IMR-90 (cell line): ENCODE measurements around the gene AKT3. TPM values are rescaled to one million over a fixed set of nuclear protein-coding genes. Genes with fewer than 3 reads are reported as not detected.

Experiments
- ATAC-seq: fragments of 200-7000 bp; cut with Tn5 transposase; 2 replicates; pipeline ENCODE4 v1.9.1; 2020; ENCODE audit warnings: low read depth, mild to moderate bottlenecking, moderate library complexity
- BruUV-seq: library from RNA; stranded (reverse); fragments of 400-500 nt; replicated peaks from 2 replicates; lab custom pipeline; 2021; lab: Mats Ljungman, UMichigan
- CTCF ChIA-PET: fragments of 300-600 bp; formaldehyde crosslinking; extraction: SDS; loops from one replicate; lab custom pipeline; 2021; ENCODE audit warnings: antibody characterized with exemption; lab: Yijun Ruan, JAX
- POLR2A ChIA-PET: fragments of 300-600 bp; sonication (Branson Sonifier 250); formaldehyde crosslinking; loops from one replicate; lab custom pipeline; 2022; ENCODE audit warnings: antibody characterized with exemption; ENCODE audit not compliant: unreplicated experiment; lab: Charles Lee
- DNase-seq: peaks from one replicate; pipeline ENCODE4 v3.0.0; 2013
- H2AFZ ChIP-seq: replicated peaks from 2 replicates; pipeline ENCODE3; 2013; ENCODE audit warnings: low read length, mild to moderate bottlenecking; ENCODE audit not compliant: poor library complexity
- H2AK5ac ChIP-seq: 2 replicates; pipeline ENCODE4 v1.6.1; 2013; ENCODE audit warnings: low read depth, low read length, inconsistent platforms
- H2AK9ac ChIP-seq: replicated peaks from 2 replicates; pipeline ENCODE3; 2013; ENCODE audit warnings: mild to moderate bottlenecking, low read depth, low read length, moderate library complexity; ENCODE audit not compliant: poor library complexity
- H2BK120ac ChIP-seq: 2 replicates; pipeline ENCODE4 v1.6.1; 2013; ENCODE audit warnings: low read depth, low read length, inconsistent platforms
- H2BK15ac ChIP-seq: 3 replicates; pipeline ENCODE4 v1.6.1; 2013; ENCODE audit warnings: low read depth, low read length, inconsistent platforms
- H2BK20ac ChIP-seq: 2 replicates; pipeline ENCODE4 v1.6.1; 2013; ENCODE audit warnings: low read depth, mild to moderate bottlenecking, inconsistent platforms, low read length, moderate library complexity
- H2BK5ac ChIP-seq: 2 replicates; pipeline ENCODE4 v1.6.1; 2013; ENCODE audit warnings: mild to moderate bottlenecking, low read depth, low read length, inconsistent platforms; ENCODE audit not compliant: poor library complexity, severe bottlenecking
- H3K14ac ChIP-seq: replicated peaks from 2 replicates; pipeline ENCODE4 v1.6.1; 2013; ENCODE audit warnings: low read depth, low read length, inconsistent platforms
- H3K18ac ChIP-seq: 2 replicates; pipeline ENCODE4 v1.6.1; 2013; ENCODE audit warnings: low read depth, low read length, control low read depth
- H3K23ac ChIP-seq: 2 replicates; pipeline ENCODE4 v1.6.1; 2013; ENCODE audit warnings: low read depth, low read length, inconsistent platforms
- H3K27ac ChIP-seq: 2 replicates; pipeline ENCODE4 v1.5.1; 2013; ENCODE audit warnings: mild to moderate bottlenecking, control low read depth, low read length; ENCODE audit not compliant: insufficient read depth
- H3K27me3 ChIP-seq: 2 replicates; pipeline ENCODE4 v1.6.1; 2013; ENCODE audit warnings: low read length; ENCODE audit not compliant: control insufficient read depth, insufficient read depth
- H3K36me3 ChIP-seq: 2 replicates; pipeline ENCODE4 v1.6.1; 2013; ENCODE audit warnings: low read length, mixed read lengths; ENCODE audit not compliant: control insufficient read depth, insufficient read depth
- H3K4ac ChIP-seq: 2 replicates; pipeline ENCODE4 v1.6.1; 2013; ENCODE audit warnings: low read depth, low read length, inconsistent platforms
- H3K4me1 ChIP-seq: 2 replicates; pipeline ENCODE4 v1.6.1; 2013; ENCODE audit warnings: low read length, mixed read lengths; ENCODE audit not compliant: control insufficient read depth, insufficient read depth
- H3K4me2 ChIP-seq: 2 replicates; pipeline ENCODE4 v1.6.1; 2013; ENCODE audit warnings: low read depth, mild to moderate bottlenecking, control low read depth, low read length, moderate library complexity
- H3K4me3 ChIP-seq: 2 replicates; pipeline ENCODE4 v1.5.1; 2013; ENCODE audit warnings: low read depth, mild to moderate bottlenecking, control low read depth, low read length, moderate library complexity; ENCODE audit not compliant: insufficient read depth
- H3K56ac ChIP-seq: 2 replicates; pipeline ENCODE4 v1.6.1; 2013; ENCODE audit warnings: low read length, inconsistent platforms; ENCODE audit not compliant: insufficient read depth; ENCODE audit errors: extremely low read depth
- H3K79me1 ChIP-seq, 2 experiments: 2 replicates each; pipeline ENCODE4 v1.6.1; 2013; ENCODE audit warnings: low read length in 2 of 2, inconsistent platforms in 1 of 2, low read depth in 1 of 2
- H3K9ac ChIP-seq: 2 replicates; pipeline ENCODE4 v1.6.1; 2013; ENCODE audit warnings: low read depth, low read length, control low read depth
- H3K9me1 ChIP-seq: 2 replicates; pipeline ENCODE4 v1.6.1; 2013; ENCODE audit warnings: low read length, inconsistent platforms; ENCODE audit not compliant: insufficient read depth
- H3K9me3 ChIP-seq: 2 replicates; pipeline ENCODE4 v1.6.1; 2013; ENCODE audit warnings: low read length; ENCODE audit not compliant: control insufficient read depth, insufficient read depth
- H4K20me1 ChIP-seq: 2 replicates; pipeline ENCODE4 v1.6.1; 2013; ENCODE audit warnings: low read length, inconsistent platforms; ENCODE audit not compliant: insufficient read depth
- H4K5ac ChIP-seq: 2 replicates; pipeline ENCODE4 v1.6.1; 2013; ENCODE audit warnings: mild to moderate bottlenecking, low read depth, low read length, control low read depth
- H4K8ac ChIP-seq, 2 experiments: 2 replicates each; pipeline ENCODE4 v1.6.1; 2013; ENCODE audit warnings: low read depth in 2 of 2, low read length in 2 of 2, control low read depth in 1 of 2, inconsistent platforms in 1 of 2
- H4K91ac ChIP-seq: 2 replicates; pipeline ENCODE4 v1.6.1; 2013; ENCODE audit warnings: low read depth, low read length, inconsistent platforms; ENCODE audit not compliant: insufficient read depth
- CEBPB ChIP-seq: IDR thresholded peaks from 2 replicates; pipeline ENCODE4 v1.6.1; 2012; ENCODE audit warnings: low read depth, low read length, improper control_type of control experiment
- CHD1 ChIP-seq: IDR thresholded peaks from 2 replicates; pipeline ENCODE4 v1.6.1; 2012; ENCODE audit warnings: low read depth, low read length, improper control_type of control experiment
- CTCF ChIP-seq: conservative IDR thresholded peaks from 2 replicates; pipeline ENCODE4 v1.5.1; 2012; ENCODE audit warnings: mild to moderate bottlenecking, low read depth, low read length, improper control_type of control experiment
- ELK1 ChIP-seq: fragments of 150-350 bp; IDR thresholded peaks from 2 replicates; pipeline ENCODE4 v1.6.1; 2016; ENCODE audit warnings: low read depth, mild to moderate bottlenecking, low read length, moderate library complexity, borderline replicate concordance
- WGBS, 2 experiments: methylation state at CpG; one replicate each; pipeline versions ENCODE4 v1.1.5 to v1.1.7; 2013; ENCODE audit warnings: missing lambda C conversion rate in 2 of 2; ENCODE audit not compliant: insufficient read length in 1 of 2; ENCODE audit errors: extremely low coverage in 2 of 2; 5-methylcytosine and 5-hydroxymethylcytosine counted together
- dilution Hi-C: fragments of 300-500 bp; cut with HindIII; formaldehyde crosslinking; loops from one replicate; pipeline ENCODE4 v1.14.3; 2018; ENCODE audit warnings: low sequenced_read_pairs; ENCODE audit not compliant: unreplicated experiment
- in situ Hi-C: fragments of 300-500 bp; cut with MboI; formaldehyde crosslinking; loops from 3 replicates; pipeline ENCODE4 v1.14.3; 2019; ENCODE audit warnings: low sequenced_read_pairs, inconsistent platforms, mixed read lengths
- intact Hi-C: fragments of 100-400 bp; cut with micrococcal nuclease; formaldehyde crosslinking; loops from 2 replicates; pipeline ENCODE4 v1.10.0; 2022
- polyA plus RNA-seq, 3 experiments: library from polyadenylated mRNA; depleted of rRNA; stranded (reverse); fragments of >200 nt; gene quantifications; 2 replicates each; pipeline ENCODE4 v1.2.3, GENCODE V29; 2012; ENCODE audit warnings: low replicate concordance in 1 of 3
- total RNA-seq: library from RNA; depleted of rRNA; stranded (reverse); fragments of >200 nt; gene quantifications from 2 replicates; pipeline ENCODE4 v1.2.3, GENCODE V29; 2012

AKT3 gene
- total and polyA plus RNA-seq, 2 of the 4 experiments (the other 2 are of a cell fraction) = 15.2 to 19.4 TPM

GRCh38 chr1:243646841-243647240 lies 203.2 kb downstream of the AKT3 start:
- DNase-seq = no peak
- Histone ChIP-seq H3K4me2 (no peak overlapping the region), H4K5ac (no peak overlapping the region), H2AK9ac (no peak overlapping the region), H3K4me1 (no peaks in the 10 kb centered on the region), H3K27ac (no peak overlapping the region), H4K91ac (no peak overlapping the region), H3K18ac (no peak overlapping the region), H3K9ac (no peak overlapping the region), H3K4me3 (no peak overlapping the region), H2BK120ac (no peak overlapping the region), H2AK5ac (no peak overlapping the region), H3K36me3 (peaks cover 1% of the 10 kb centered on the region; the same call in 1 of the 2 replicates), H2BK15ac (no peak overlapping the region), H3K27me3 (no peaks in the 10 kb centered on the region), H3K23ac (no peak overlapping the region), H3K14ac (no peak overlapping the region), H4K8ac (no peak overlapping the region), H3K79me1 (peaks cover 0 to 4% of the 10 kb centered on the region in 2 experiments; a peak in 2 of 4 replicates), H3K56ac (no peak overlapping the region), H3K4ac (no peak overlapping the region), H2AFZ (no peak overlapping the region), H3K9me3 (peaks cover 2% of the 10 kb centered on the region; the same call in 1 of the 2 replicates), H3K9me1 (no peaks in the 10 kb centered on the region), H2BK20ac (no peak overlapping the region), H2BK5ac (no peak overlapping the region), H4K20me1 (no peaks in the 10 kb centered on the region)
- no peak for ATAC-seq
- ChIA-PET CTCF (no interaction called here), POLR2A (no interaction called here)
- no peak for TF ChIP-seq CTCF
- TF ChIP-seq ELK1 = no peak
- TF ChIP-seq CEBPB = no peak
- TF ChIP-seq CHD1 = no peak
- WGBS, 2 experiments = no CpG with 5 or more reads among the region's 2 CpGs
- dilution Hi-C loops = no loop called here
- in situ Hi-C loops = no loop called here
- BruUV-seq = no TSS peak
- intact Hi-C loops = no loop called here
